SU-DHL-6 (cell line): ENCODE results near the gene CUBN.

Source experiments
- CTCF ChIP-seq: fragments of 200-600 bp; sonication (generic); IDR thresholded peaks from one replicate; pipeline ENCODE4 v1.5.1; 2017; ENCODE audit warnings: antibody characterized with exemption, mild to moderate bottlenecking, low read length, moderate library complexity; ENCODE audit not compliant: insufficient read depth, poor library complexity, severe bottlenecking
- EZH2phosphoT487 ChIP-seq: fragments of 200-600 bp; sonication (generic), shearing (Covaris generic); conservative IDR thresholded peaks from 2 replicates; pipeline ENCODE4 v1.6.1; 2018; ENCODE audit warnings: mild to moderate bottlenecking, antibody characterized with exemption, low read length, moderate library complexity, mixed read lengths

GRCh38 chr10:17134737-17135260 is 5.2 kb upstream of the CUBN start:
- no peak for TF ChIP-seq CTCF
- no peak for TF ChIP-seq EZH2phosphoT487
